ENCODE data around the gene DNAJB2.
"Not testable (repeated sequence)": the region's sequence is repeated elsewhere in the genome, so short reads cannot be mapped to it uniquely, and the experiment has no call there.

The DNAJB2 gene

GRCh38 chr2:219285373-219285735 lies 6.2 kb downstream of the DNAJB2 start:
- DNase-seq (ENCODE audit: low read depth in 2 of 2): no peak

- no peak for DNase-seq (ENCODE audit: low read depth in 2 of 2)
Measured at GRCh38 chr2:219285894-219286425, 6.8 kb downstream of the DNAJB2 start.

- no peak for DNase-seq (ENCODE audit: low read depth in 2 of 2)
Measured at GRCh38 chr2:219286436-219287115, 7.4 kb downstream of the DNAJB2 start.

- not testable (repeated sequence) for DNase-seq (ENCODE audit: low read depth in 2 of 2)
Measured at GRCh38 chr2:219287116-219287440, 7.9 kb downstream of the DNAJB2 start.

GRCh38 chr2:219287580-219288265 lies 8.6 kb downstream of the DNAJB2 start:
- DNase-seq (ENCODE audit: low read depth in 2 of 2): no peak

GRCh38 chr2:219289195-219289536 lies 10.0 kb downstream of the DNAJB2 start:
- no peak for DNase-seq (ENCODE audit: low read depth in 2 of 2)

GRCh38 chr2:219289537-219290361 lies 10.6 kb downstream of the DNAJB2 start:
- DNase-seq (ENCODE audit: low read depth in 2 of 2): no peak

GRCh38 chr2:219290381-219291171 lies 11.4 kb downstream of the DNAJB2 start:
- no peak for DNase-seq (ENCODE audit: low read depth in 2 of 2)

- no peak for DNase-seq (ENCODE audit: low read depth in 2 of 2)
Measured at GRCh38 chr2:219291394-219291793, 12.2 kb downstream of the DNAJB2 start.

GRCh38 chr2:219291910-219292490 lies 12.8 kb downstream of the DNAJB2 start:
- no peak for DNase-seq (ENCODE audit: low read depth in 2 of 2)

- no peak for DNase-seq (ENCODE audit: low read depth in 2 of 2)
Measured at GRCh38 chr2:219292616-219293015, 13.4 kb downstream of the DNAJB2 start.

GRCh38 chr2:219293736-219294231 lies 14.6 kb downstream of the DNAJB2 start:
- DNase-seq (ENCODE audit: low read depth in 2 of 2): no peak

GRCh38 chr2:219294356-219295351 lies 15.5 kb downstream of the DNAJB2 start:
- DNase-seq (ENCODE audit: low read depth in 2 of 2): peak; percentile 72 to 80

- DNase-seq (ENCODE audit: low read depth in 2 of 2): no peak
Measured at GRCh38 chr2:219296142-219296541, 17.0 kb downstream of the DNAJB2 start.

GRCh38 chr2:219296631-219297391 lies 17.6 kb downstream of the DNAJB2 start:
- DNase-seq (ENCODE audit: low read depth in 2 of 2): no peak

GRCh38 chr2:219297766-219298456 lies 18.7 kb downstream of the DNAJB2 start:
- DNase-seq (ENCODE audit: low read depth in 2 of 2): no peak

GRCh38 chr2:219298759-219299371 lies 19.7 kb downstream of the DNAJB2 start:
- peak; percentile 77 to 93 for DNase-seq (ENCODE audit: low read depth in 2 of 2)

- DNase-seq (ENCODE audit: low read depth in 2 of 2): no peak
Measured at GRCh38 chr2:219299372-219299760, 20.2 kb downstream of the DNAJB2 start.

All from stimulated activated CD4-positive, alpha-beta T cell treated with anti-CD3 and anti-CD28 coated beads, Interleukin-1b, Interleukin-23, amount 100 ng/mL, for 1 hour (primary cell).